NCI-H345 treated with DMSO at 0.1 percent for 48 hours (cell line): ENCODE data around the gene AP5M1.
"Not testable (repeated sequence)": the region's sequence is repeated elsewhere in the genome, so short reads cannot be mapped to it uniquely, and the experiment has no call there.

Experiments
- DNase-seq: peaks from one replicate; lab custom pipeline; 2025; ENCODE audit not compliant: unreplicated experiment; lab: John Stamatoyannopoulos, UW

The AP5M1 gene

GRCh38 chr14:57291692-57292647 lies 23.2 kb downstream of the AP5M1 start:
- DNase-seq = no peak

DNA sequence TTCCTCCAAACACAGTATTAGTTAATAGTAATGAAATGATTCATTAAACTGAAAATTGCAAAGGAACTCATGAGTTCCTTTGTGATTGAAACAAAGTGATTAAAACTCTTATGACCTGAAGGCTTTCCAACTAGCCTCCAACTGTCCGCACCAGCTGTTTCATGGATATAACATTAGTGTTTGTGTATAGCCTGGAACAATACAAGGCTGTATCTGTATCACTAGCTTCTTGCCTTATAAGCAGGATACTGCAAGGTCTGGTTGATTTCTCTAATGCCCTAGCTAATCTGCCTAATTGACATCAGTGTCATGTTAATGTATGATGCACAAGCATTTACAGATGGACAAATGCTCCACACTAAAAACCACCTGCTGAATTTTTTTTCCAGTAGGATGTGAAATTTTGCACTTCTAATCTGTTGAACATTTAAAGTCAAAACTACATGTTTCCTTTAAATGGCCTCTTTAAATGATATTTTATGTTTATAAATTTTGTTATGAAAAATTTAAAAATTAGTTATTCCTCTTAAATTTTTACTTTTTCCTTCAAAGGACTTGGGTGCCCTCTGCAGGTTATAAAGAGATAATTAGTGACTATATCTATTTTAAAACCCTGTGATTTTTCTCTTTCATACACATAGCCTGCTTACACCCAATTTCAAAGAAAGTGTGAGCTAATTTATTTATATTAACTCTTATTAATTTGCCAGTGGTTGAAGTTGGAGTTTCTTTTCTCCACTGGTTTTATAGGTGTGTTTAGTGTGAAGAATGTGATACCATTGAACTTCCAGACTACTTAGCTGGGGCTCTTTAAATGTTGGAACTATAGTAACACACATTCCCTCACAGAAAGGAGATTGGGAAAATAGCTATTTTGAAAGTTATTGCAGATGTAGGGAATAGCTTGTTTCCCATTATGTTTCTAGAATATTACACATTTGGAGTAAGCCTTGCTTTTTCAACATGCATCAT lies 25.4 kb downstream of the AP5M1 start:
- no peak for DNase-seq

DNA sequence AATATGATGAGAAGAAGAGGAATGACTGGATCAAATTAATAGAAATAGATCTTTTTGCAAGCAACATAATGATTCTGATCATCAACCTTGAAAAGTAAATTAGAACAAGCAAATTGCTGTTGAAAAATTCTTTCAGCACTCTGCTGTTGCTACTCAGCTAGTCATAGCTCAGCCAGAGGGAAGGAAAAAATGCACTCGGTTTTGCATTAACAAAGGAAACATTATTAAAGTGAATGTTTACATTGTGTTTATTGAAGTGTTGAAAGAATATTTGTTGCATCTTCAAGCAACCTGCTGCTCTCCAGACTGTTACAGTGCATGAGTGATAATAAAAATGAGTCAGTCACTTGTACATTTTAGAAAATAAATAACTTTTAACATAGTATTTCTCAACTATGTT lies 26.5 kb downstream of the AP5M1 start:
- no peak for DNase-seq

GRCh38 chr14:57297852-57298251 lies 29.1 kb downstream of the AP5M1 start:
- no peak for DNase-seq

GRCh38 chr14:57299511-57299910 lies 30.7 kb downstream of the AP5M1 start:
- no peak for DNase-seq

- DNase-seq = no peak
These were observed 34.1 kb downstream of the AP5M1 start for GRCh38 chr14:57302883-57303282.

GRCh38 chr14:57314396-57315089 lies 45.8 kb downstream of the AP5M1 start:
- DNase-seq = no peak

GRCh38 chr14:57317248-57317833 lies 48.6 kb downstream of the AP5M1 start:
- DNase-seq = peak; percentile 60

DNA sequence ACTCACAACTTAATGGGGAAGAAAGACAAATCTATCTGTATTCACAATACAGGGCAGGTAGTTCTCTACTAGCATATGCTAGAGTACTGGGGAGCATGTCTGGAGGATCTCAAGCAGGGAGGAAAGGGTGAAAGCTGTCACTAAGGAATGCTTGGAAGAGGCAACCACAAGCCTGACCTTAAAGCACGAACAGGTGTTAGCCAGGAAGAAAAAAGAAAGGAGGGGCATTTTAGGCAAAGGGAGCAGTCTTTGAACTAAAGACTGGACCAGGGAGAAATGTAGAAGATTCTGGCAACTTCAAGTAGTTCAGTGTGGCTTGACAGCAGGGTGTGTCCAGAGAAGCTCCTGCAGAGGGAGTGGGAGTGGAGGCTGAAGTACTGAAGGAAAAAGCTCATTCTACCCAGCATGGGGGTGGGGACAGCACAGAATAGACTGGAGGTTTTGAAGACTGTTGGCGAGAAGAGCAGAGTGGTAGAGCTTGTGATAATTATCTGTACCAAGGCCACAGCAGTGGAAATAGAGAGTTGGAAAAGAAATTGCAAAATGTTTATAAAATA lies 50.9 kb downstream of the AP5M1 start:
- no peak for DNase-seq

- no peak for DNase-seq
These were observed 55.0 kb downstream of the AP5M1 start for GRCh38 chr14:57323721-57324120.

GRCh38 chr14:57326253-57326652 lies 57.5 kb downstream of the AP5M1 start:
- DNase-seq = no peak

DNA sequence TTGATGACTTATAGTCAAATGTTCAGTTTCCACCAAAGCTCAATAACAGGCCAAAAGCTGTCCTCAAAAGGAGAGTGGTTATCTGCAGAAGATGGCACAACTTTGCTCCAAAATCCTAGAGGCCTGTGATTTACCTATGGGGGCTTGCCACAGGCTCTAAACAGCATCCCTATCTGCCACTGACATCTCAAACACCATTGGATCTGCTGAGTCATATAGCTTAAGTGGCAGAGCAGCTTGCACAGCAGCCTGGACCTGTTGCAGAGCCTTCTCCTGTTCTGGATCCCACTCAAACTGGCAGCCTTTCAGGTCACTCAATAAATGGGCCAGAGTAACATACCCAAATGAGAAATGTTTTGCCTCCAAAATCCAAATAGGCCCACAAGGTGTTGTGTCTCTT lies 61.1 kb downstream of the AP5M1 start:
- DNase-seq = no peak

DNA sequence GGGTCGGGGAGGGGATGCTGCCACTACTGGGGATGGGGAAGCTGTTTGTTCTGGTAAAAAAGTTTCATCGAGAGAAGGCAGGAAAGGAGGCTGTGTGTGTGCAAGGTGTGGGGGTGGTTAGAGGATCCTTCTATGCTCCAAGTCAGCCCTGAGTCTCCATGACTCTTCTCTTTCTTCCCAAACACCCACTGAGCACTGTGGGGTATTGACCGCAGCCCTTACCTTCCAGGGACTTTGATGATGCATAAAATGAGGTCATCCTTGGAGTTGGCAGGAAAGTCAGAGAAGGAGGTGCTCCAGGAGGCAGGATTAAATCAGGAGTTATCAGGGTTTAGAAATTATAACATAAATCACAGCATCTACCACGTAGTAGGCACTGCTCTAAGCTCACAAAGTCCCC lies 63.7 kb downstream of the AP5M1 start:
- DNase-seq = not testable (repeated sequence)

- DNase-seq = not testable (repeated sequence)
These were observed 65.0 kb downstream of the AP5M1 start for GRCh38 chr14:57333726-57334125.

DNA sequence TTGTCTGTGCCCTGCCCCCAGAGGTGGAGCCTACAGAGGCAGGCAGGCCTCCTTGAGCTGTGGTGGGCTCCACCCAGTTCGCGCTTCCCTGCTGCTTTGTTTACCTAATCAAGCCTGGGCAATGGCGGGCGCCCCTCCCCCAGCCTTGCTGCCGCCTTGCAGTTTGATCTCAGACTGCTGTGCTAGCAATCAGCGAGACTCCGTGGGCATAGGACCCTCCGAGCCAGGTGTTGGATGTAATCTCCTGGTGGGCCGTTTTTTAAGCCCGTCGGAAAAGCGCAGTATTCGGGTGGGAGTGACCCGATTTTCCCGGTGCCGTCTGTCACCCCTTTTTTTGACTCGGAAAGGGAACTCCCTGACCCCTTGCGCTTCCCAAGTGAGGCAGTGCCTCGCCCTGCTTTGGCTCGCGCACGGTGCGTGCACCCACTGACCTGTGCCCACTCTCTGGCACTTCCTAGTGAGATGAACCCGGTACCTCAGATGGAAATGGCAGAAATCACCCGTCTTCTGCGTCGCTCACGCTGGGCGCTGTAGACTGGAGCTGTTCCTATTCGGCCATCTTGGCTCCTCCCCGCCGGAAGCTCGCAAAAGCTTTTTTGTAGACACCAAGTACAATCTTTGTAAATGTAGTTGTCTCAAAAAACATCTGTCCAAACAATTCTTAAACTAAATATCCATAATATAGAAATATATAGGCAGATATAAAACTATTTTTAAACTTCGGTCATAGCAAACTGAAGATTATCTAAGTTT lies 75.0 kb downstream of the AP5M1 start:
- not testable (repeated sequence) for DNase-seq

GRCh38 chr14:57345106-57345505 lies 76.3 kb downstream of the AP5M1 start:
- DNase-seq = peak; percentile 52

DNA sequence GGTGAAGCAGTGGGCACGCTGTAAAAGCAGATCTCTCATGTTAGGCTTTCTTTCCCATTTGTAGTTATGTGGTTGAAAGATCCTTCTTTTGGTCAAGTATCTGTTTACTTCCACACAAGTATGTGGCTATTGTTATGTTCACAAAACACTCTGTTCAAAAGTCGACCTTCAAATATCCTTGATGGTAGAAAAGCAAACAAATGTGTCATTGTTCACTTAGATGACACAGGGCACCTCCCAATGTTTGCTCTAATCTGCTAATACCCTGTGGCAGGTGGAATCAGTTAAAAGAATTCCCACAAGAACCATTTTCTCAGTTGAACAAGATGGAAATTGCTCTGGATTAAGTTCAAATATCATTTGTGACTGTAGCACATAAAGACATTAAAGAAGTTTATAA lies 78.0 kb downstream of the AP5M1 start:
- DNase-seq = peak; percentile 86
